Hepatocyte (in vitro differentiated cells): Measurements from ENCODE around the gene PCDHGC3. TPM values are rescaled to one million over a fixed set of nuclear protein-coding genes. Genes with fewer than 3 reads are reported as not detected.

Source experiments
- DNase-seq: peaks from one replicate; pipeline ENCODE4 v3.0.0-alpha.2; 2016; ENCODE audit warnings: low spot score
- H2AFZ ChIP-seq: fragments of 200-600 bp; sonication (generic); 2 replicates; pipeline ENCODE4 v1.6.0; 2016; ENCODE audit warnings: antibody characterized with exemption, mild to moderate bottlenecking
- H3K27ac ChIP-seq: fragments of 200-600 bp; sonication (generic); 2 replicates; pipeline ENCODE4 v1.5.1; 2016; ENCODE audit warnings: mild to moderate bottlenecking
- H3K27me3 ChIP-seq: fragments of 200-600 bp; sonication (generic); 2 replicates; pipeline ENCODE4 v1.6.1; 2016
- H3K36me3 ChIP-seq: fragments of 200-600 bp; sonication (generic); replicated peaks from 2 replicates; pipeline ENCODE4 v1.5.1; 2016; ENCODE audit warnings: low read depth; ENCODE audit not compliant: insufficient read depth
- H3K4me1 ChIP-seq: fragments of 200-600 bp; sonication (generic); 2 replicates; pipeline ENCODE4 v1.5.1; 2016; ENCODE audit warnings: mild to moderate bottlenecking, moderate library complexity; ENCODE audit not compliant: insufficient read depth
- H3K4me2 ChIP-seq: fragments of 200-600 bp; sonication (generic); 2 replicates; pipeline ENCODE4 v1.6.0; 2016
- H3K4me3 ChIP-seq: fragments of 200-600 bp; sonication (generic); 2 replicates; pipeline ENCODE4 v1.5.1; 2016; ENCODE audit warnings: mild to moderate bottlenecking
- H3K79me2 ChIP-seq: fragments of 200-600 bp; sonication (generic); 2 replicates; pipeline ENCODE4 v1.6.0; 2017; ENCODE audit warnings: mild to moderate bottlenecking
- H3K9me2 ChIP-seq: fragments of 200-600 bp; sonication (generic); replicated peaks from 2 replicates; pipeline ENCODE4 v1.6.0; 2017; ENCODE audit warnings: mild to moderate bottlenecking; ENCODE audit not compliant: insufficient read depth
- H3K9me3 ChIP-seq: fragments of 200-600 bp; sonication (generic); 2 replicates; pipeline ENCODE4 v1.5.1; 2016; ENCODE audit warnings: low read depth, mild to moderate bottlenecking
- H4K20me1 ChIP-seq: fragments of 200-600 bp; sonication (generic); 2 replicates; pipeline ENCODE4 v1.6.0; 2016; ENCODE audit warnings: mild to moderate bottlenecking; ENCODE audit not compliant: insufficient read depth, poor library complexity, severe bottlenecking
- EZH2 ChIP-seq: fragments of 200-600 bp; sonication (generic); IDR thresholded peaks from 2 replicates; pipeline ENCODE4 v1.6.1; 2016; ENCODE audit warnings: antibody characterized with exemption, mild to moderate bottlenecking, borderline replicate concordance
- EZH2phosphoT487 ChIP-seq: fragments of 200-600 bp; sonication (generic); IDR thresholded peaks from one replicate; pipeline ENCODE4 v1.6.1; 2018; ENCODE audit warnings: antibody characterized with exemption, mild to moderate bottlenecking, low read depth, moderate library complexity; ENCODE audit not compliant: unreplicated experiment, severe bottlenecking
- WGBS: methylation state at CpG from one replicate; pipeline ENCODE4 v1.1.6; 2016; ENCODE audit warnings: low lambda C conversion rate; ENCODE audit errors: missing lambda C conversion rate; 5-methylcytosine and 5-hydroxymethylcytosine counted together
- polyA plus RNA-seq: library from polyadenylated mRNA; unstranded; fragments of >200 nt; fragmentation: Nextera tagmentation; extraction: Ambion mirVana; gene quantifications from 2 replicates; pipeline ENCODE4 v1.2.1, GENCODE V29; 2016
- total RNA-seq: library from RNA; depleted of rRNA; stranded (reverse); fragments of >200 nt; gene quantifications from 2 replicates; pipeline ENCODE4 v1.2.3, GENCODE V29; 2014
- TF ChIP-seq, protein P1 (sequence below): fragments of 200-600 bp; sonication (generic); IDR thresholded peaks from 2 replicates; pipeline ENCODE4 v1.5.1; 2016; ENCODE audit warnings: antibody characterized with exemption, mild to moderate bottlenecking; ENCODE audit not compliant: poor library complexity

PCDHGC3 gene
- total and polyA plus RNA-seq, 2 experiments from 2014 or later, result 18.9 to 40.8 TPM

DNA sequence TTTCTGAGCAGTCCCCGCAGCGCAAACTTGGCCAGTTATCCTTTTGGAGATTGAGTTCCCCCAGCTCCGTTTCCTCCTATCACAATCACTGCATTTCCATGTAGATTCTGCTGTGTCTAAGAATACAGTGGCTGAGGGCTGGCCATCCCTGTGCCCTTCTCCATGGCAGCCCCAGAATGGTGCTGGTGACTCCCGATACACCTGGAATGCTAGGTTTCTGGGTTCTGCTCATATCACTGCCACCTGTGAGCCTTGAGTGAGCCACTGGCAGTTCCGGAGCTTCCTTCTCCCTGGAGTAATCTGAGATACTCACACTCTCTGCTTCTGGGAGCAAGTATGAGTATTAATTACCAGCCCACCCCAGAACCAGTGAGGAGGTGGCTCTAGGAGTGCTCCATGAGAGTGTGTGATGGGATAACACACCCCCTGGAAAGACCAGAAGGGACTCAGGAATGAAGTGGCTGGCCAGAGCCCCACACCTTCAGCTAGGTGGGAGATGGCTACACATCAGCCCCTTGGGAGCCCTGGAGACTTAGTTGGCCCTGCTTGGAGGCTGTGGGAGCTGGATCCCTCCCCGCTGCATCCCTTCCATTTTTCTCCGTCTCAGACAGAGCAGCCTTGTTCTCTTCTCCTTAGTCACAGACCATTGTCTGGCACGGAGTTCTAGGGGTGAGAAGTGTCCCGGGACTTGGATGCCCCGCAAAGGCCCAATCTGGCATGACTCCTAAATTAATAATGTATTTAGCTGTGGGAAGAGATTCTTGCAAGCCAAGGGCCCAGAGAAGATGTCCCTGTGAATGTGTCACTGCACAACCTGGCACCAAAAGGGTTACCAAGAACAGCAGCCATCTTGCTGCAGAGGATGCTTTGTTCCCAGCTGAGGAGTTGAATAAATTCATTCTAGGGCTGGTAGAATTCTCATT is 18.0 kb downstream of the PCDHGC3 start:
- Histone ChIP-seq H2AFZ (no peak overlapping the region), H3K36me3 (no peaks in the 10 kb centered on the region), H3K4me2 (peak overlapping the region; percentile 68), H3K9me2 (no peaks in the 10 kb centered on the region), H3K27ac (peak overlapping the region; percentile 69), H3K79me2 (no peaks in the 10 kb centered on the region), H3K9me3 (no peaks in the 10 kb centered on the region), H3K4me1 (peaks cover 19% of the 10 kb centered on the region), H3K27me3 (peaks cover 27% of the 10 kb centered on the region), H4K20me1 (no peaks in the 10 kb centered on the region), H3K4me3 (no peak overlapping the region)
- no peak for DNase-seq
- TF ChIP-seq EZH2phosphoT487 (no peak), EZH2 (no peak)
- TF ChIP-seq, protein P1, sequence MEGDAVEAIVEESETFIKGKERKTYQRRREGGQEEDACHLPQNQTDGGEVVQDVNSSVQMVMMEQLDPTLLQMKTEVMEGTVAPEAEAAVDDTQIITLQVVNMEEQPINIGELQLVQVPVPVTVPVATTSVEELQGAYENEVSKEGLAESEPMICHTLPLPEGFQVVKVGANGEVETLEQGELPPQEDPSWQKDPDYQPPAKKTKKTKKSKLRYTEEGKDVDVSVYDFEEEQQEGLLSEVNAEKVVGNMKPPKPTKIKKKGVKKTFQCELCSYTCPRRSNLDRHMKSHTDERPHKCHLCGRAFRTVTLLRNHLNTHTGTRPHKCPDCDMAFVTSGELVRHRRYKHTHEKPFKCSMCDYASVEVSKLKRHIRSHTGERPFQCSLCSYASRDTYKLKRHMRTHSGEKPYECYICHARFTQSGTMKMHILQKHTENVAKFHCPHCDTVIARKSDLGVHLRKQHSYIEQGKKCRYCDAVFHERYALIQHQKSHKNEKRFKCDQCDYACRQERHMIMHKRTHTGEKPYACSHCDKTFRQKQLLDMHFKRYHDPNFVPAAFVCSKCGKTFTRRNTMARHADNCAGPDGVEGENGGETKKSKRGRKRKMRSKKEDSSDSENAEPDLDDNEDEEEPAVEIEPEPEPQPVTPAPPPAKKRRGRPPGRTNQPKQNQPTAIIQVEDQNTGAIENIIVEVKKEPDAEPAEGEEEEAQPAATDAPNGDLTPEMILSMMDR, result no peak
- WGBS, result 88% methylated on average over 10 of the region's 10 CpGs

GRCh38 chr5:141494761-141495452 is 19.1 kb downstream of the PCDHGC3 start:
- Histone ChIP-seq H3K4me2 (peak overlapping the region; percentile 68), H3K36me3 (no peaks in the 10 kb centered on the region), H3K79me2 (no peaks in the 10 kb centered on the region), H4K20me1 (no peaks in the 10 kb centered on the region), H3K4me3 (no peak overlapping the region), H3K27me3 (peaks cover 27% of the 10 kb centered on the region), H3K4me1 (peaks cover 19% of the 10 kb centered on the region), H3K9me2 (no peaks in the 10 kb centered on the region), H2AFZ (no peak overlapping the region), H3K9me3 (no peaks in the 10 kb centered on the region), H3K27ac (peak overlapping the region; percentile 69)
- DNase-seq, result no peak
- TF ChIP-seq, protein P1, result no peak
- no peak for TF ChIP-seq EZH2
- TF ChIP-seq EZH2phosphoT487, result no peak
- WGBS, result 33% methylated on average over 20 of the region's 22 CpGs

DNA sequence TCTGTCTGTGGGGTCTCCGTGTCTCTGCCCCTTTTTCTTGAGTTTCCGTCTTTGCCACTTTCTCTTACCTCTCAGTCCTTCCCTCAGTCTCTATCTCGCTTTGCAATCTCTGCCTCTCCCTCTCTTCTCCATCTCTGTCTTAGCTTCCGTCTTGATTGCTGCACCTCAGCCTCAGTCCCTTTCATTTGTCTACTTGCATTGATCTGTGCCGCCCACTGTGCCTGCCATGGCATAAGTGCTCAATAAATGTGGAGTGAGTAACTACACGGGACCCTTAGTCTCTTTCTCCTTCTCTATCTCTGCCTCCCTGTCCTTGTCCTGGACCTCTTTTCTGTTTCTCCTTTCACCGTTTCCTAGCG is 19.7 kb downstream of the PCDHGC3 start:
- no peaks in the 10 kb centered on the region for H4K20me1 ChIP-seq
- no peaks in the 10 kb centered on the region for H3K36me3 ChIP-seq
- H3K4me2 ChIP-seq, result peak overlapping the region; percentile 68
- no peak for DNase-seq
- H3K27me3 ChIP-seq, result peaks cover 27% of the 10 kb centered on the region
- no peak overlapping the region for H2AFZ ChIP-seq
- no peaks in the 10 kb centered on the region for H3K9me2 ChIP-seq
- WGBS, result 65% methylated on average over 7 of the region's 8 CpGs
- no peaks in the 10 kb centered on the region for H3K79me2 ChIP-seq
- no peak overlapping the region for H3K4me3 ChIP-seq
- peaks cover 19% of the 10 kb centered on the region for H3K4me1 ChIP-seq
- H3K9me3 ChIP-seq, result no peaks in the 10 kb centered on the region
- TF ChIP-seq, protein P1, result no peak
- TF ChIP-seq EZH2, result no peak
- TF ChIP-seq EZH2phosphoT487, result no peak
- peak overlapping the region; percentile 69 for H3K27ac ChIP-seq
